GM19240 (cell line): Measurements from ENCODE around the gene SH3BGRL2.
"Not testable (repeated sequence)": the region's sequence is repeated elsewhere in the genome, so short reads cannot be mapped to it uniquely, and the experiment has no call there.

ENCODE experiments used
- DNase-seq: peaks from one replicate; pipeline ENCODE4 v3.0.0; 2011; ENCODE audit warnings: low spot score; ENCODE audit not compliant: insufficient read length

SH3BGRL2 gene

GRCh38 chr6:79648328-79648727 lies 17.2 kb downstream of the SH3BGRL2 start:
- DNase-seq = no peak

GRCh38 chr6:79649016-79649415 lies 17.9 kb downstream of the SH3BGRL2 start:
- no peak for DNase-seq

DNA sequence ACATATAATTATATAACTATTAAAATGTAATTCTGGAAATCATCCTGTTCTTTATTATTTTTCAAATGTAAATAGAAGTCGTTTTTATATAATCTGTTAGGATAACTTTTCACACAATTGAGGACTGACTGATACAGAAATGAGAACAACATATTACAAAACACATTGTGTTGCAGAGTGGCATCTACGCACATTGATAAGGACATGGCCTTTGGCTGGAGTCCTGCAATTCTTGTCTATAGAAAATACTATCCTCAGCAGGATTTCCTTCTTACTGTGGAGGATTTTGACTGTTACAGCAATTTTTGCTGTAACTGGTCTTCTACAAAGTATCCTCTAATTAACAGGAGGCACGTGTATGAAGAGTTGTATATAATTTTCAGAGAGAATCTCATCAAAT lies 19.8 kb downstream of the SH3BGRL2 start:
- DNase-seq = no peak

DNA sequence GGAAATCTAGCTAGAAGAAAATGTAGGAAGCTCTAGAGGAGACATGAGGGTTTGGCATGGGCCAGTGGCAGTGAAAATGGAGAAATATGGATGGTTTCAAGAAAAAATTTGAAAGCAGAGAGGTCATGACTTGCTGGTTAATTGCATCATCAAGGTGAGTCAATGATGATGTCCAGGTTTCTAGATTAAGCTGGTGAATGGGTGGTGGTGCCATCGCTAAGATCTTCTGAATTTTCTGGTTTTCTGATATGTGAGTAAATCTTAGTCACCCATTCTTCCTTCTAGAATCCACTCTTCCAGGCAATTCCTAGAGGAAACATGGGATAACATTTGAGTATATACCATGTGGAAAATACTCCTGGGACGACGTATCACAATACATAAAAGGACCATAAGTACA lies 25.0 kb downstream of the SH3BGRL2 start:
- no peak for DNase-seq

GRCh38 chr6:79657238-79657637 lies 26.1 kb downstream of the SH3BGRL2 start:
- DNase-seq = no peak

- not testable (repeated sequence) for DNase-seq
Measured at GRCh38 chr6:79663655-79664054, 32.5 kb downstream of the SH3BGRL2 start.

DNA sequence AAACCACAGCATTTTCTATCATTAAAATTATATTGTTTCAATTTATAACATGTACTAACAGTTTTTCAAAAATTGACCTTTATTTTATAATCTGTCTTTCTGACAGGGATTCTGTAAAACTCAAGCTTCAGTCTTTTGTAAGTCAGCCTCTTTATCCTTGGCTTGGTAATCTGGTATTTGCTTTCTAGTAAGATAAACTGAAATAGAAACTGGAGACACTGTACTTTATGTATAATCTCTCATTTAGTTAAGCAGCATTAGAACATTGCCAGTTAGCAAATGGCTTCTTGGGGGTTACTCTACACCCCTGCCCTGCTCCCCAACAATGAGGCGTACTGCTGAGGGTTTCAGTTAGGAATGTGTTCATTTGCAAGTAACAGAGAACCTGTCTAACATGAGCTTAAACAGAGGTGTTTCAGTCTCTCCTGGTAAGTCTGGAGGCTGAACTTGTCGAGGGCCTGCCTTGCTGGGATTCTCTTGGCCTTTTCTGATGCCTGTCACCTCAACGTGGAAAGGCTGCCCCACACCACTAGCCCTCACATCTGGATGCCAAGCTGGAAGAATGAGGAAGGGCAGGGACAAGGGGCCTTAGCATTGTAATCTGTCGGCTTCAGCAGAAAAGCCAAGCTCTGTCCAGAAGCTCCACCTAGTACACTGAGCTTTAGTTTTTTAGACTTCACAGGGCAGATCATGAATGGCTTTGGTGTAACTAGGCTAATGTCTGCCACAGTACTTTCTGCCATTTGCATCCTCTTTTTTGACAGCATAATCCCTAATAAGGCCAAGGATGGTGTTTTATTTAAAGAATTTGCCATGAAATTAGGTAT lies 34.8 kb downstream of the SH3BGRL2 start:
- no peak for DNase-seq

DNA sequence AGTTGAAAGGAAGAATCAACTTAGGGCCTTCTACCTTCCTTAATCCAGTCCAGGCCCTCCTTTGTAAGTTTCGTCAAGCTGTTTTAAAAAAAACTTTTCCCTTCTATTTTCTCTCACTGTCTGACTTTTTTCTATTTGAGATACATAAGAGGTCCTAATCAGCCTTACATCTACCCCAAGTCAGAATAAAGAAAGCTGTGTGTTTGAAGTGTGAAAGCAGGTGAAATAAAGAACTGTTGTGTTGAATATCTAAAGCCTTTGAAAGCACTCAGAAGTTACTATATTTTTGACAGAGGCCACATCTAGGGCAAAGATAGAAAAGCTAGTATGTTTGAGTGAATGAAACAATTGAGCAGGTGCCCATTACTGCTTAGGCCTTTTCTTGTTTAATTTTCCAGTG lies 35.5 kb downstream of the SH3BGRL2 start:
- no peak for DNase-seq

DNA sequence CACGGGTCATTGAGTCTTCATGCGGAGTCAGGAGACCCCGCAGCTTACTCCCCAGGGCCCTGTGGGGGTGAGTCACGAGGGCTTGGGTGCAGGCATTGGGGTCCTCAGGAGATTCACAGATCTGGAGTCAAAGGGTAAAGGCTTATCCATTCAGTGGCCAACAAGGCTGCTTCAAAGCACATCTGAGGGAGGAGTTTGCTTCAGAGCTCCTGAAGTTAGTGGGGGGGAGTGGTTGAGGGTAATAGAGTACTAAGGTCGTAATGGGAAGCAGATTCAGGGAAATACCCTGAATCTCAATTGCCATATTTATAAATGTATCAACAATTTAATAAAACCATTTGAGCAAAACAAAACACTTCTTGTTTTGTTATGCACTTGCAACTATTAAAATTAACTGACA lies 37.3 kb downstream of the SH3BGRL2 start:
- no peak for DNase-seq

DNA sequence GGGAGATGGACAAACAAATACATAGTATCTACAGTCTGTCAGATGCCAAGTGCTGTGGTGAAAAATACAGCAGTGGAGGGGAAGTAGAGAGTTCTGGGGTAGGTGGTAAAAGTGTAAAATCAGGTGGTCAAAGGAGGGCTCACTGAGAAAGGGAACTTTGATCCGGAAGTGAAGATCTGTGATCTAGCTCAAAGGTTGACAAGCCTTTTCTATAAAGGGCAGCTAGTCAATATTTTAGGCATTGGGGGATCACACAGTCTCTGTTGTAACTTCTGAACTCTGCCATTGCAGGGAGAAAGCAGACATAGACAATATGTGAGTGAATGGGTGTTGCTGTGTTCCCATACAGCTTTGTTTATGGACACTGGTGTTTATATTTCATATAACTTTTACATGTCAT lies 38.6 kb downstream of the SH3BGRL2 start:
- no peak for DNase-seq

GRCh38 chr6:79670789-79671188 lies 39.7 kb downstream of the SH3BGRL2 start:
- no peak for DNase-seq

DNA sequence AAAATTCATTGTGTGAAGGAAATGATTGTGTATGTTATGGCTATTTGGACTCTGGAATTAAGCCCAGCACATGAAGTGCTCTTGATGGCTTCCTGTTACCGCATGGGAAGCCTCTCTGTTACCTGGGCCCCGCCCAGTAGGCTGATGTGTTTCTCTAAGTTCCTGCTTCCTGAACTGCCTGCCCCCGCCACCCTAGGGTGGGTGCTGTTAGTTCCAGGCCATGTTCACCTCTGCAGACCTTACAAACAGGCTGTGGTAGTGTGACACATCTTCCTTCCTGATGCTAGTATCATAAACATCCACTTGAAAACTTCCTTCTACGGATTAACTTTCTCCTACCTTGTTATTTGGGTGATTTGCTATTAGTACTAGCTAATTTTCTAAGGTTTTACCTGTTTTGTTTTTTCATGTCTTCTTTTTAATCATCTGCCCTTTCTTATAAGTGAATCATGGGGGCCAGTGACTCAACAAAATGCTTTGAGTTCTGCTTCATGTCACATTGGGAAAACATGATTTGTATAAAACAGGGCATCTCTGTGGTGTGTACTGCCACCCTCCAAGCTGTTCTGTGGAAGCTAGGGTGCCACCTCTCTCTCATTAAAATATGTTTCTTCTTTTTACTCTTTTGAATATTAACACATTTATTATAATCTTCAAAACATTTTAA lies 40.6 kb downstream of the SH3BGRL2 start:
- no peak for DNase-seq

DNA sequence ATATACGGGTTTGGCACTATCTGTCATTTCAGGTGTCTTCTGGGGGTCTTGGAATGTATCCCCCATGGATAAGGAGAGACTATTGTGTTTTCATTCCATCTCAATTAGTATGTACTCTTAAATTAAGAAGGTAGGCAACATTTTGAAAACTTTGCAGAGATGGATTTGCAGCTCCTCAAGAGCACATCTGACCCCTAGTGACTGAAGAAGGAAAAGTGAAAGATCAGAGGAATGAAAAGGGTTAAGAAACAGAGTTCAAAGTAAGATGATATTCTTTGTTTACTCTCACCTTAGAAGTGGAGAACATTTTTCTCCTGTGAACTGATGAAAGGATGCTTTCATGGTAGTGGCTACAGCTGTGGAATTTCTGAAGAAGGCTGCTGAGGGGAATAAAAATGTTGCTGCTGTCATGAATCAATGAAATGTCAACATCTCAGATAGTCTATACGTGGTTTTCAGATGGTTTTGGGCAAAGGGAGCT lies 41.5 kb downstream of the SH3BGRL2 start:
- no peak for DNase-seq

DNA sequence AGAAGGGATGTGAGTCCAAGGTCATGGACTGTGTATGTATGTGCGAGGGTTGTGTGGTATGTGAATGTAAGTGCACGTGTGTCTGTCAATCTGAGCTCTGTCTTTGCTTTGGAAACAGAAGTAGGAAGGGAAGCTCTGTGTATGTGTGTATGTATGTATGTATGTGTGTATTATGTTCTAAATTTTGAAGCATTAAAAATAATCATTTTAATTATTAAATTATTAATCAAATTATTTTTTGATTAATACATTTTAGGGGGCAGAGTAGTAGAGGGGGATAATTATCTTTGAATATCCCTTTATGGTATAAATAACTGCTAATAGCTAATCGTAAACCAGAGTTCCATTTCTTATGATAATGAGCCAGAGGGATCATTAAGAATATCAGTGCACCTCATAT lies 42.8 kb downstream of the SH3BGRL2 start:
- no peak for DNase-seq

DNA sequence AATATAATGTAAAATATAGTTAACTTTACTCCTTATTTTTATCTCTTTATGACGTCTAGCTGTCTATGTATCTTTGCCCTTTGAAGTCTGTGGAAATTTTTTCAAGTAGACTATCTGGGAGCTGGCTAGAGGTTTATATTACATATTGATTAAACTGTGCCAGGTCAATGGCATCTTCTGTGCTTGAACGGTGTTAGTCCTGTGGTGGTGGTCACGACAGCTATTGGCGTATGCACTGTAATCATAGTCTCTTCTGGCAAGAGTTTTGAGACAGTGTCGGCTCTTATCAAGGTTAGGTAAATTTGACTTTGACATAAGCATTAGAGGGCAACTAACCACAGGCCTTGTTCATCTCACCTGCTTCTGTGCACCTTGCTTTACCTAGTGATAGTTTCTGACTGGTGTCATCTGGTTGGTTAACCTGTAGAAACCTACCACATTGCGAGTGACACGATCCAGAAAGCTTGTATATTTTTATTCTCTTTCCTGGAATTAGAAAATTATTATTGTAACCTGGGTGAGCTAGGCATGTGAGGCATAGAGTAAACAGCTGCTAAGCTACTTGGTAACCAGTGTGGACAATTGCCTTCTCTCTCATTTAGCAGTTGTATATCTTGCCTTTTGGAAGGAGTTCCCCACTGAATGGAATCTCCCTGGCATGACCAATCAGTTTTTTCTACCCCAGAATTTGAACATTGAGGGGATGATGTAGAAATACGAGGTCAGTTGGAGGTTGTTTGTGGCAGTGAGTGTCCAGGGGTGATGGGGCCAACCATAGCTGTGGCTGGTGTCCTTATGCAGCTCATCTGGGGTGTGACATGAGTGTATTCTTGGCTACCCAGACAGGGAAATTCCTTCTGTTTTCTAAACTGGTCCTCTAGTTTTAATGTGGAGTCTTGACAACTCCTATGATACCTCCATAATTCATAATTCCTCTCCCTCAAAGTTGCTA lies 45.9 kb downstream of the SH3BGRL2 start:
- DNase-seq = no peak

GRCh38 chr6:79682682-79683081 lies 51.6 kb downstream of the SH3BGRL2 start:
- not testable (repeated sequence) for DNase-seq

- no peak for DNase-seq
Measured at GRCh38 chr6:79684876-79685275, 53.7 kb downstream of the SH3BGRL2 start.

DNA sequence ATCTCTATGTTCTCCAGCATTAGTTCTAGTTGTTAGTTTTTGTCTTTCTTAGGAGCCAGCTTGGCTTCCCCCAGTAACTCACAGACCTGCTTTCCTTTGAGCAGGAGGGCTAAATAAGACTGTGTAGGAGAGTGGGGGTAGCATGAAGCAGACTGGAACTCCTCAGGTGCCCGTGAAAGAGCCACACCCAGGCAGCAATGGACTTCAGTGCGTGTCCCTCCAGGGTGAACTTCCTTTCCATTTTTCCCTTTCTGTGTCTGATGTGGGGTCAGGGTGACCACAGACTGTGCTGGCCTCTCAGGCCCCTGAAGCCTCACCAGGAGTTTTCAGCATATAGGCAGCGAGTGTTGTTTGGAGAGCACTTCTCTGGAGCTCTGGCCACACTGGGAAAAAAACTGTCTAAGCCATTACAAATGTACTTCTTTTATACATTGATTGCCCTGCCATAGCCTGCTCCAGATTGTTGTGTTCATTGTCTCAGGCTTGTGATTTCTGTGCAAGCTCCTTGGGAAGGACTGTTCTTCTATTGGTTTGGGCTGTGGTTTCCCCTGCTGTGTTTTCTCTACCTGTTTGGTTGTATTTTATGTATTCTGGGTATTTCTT lies 55.7 kb downstream of the SH3BGRL2 start:
- no peak for DNase-seq

DNA sequence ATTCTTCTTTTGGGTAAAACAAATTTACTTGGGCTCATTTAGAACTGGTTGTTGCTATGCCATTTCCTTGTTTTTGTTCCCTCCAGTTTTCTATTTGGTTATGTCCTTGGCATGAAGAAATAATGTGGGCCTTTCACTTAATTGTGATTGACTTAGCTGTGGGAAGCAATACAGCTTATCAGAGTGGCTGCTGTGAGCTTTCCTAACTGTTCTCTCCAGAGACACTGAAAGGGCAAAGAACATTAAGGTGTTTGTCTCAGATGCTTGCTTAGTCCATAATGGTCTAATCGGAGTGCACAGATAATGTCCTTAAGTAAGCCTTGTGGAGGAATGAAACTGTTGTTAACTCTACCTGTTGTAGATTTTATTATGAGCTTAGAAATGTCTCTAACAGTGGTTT lies 56.6 kb downstream of the SH3BGRL2 start:
- DNase-seq = no peak

DNA sequence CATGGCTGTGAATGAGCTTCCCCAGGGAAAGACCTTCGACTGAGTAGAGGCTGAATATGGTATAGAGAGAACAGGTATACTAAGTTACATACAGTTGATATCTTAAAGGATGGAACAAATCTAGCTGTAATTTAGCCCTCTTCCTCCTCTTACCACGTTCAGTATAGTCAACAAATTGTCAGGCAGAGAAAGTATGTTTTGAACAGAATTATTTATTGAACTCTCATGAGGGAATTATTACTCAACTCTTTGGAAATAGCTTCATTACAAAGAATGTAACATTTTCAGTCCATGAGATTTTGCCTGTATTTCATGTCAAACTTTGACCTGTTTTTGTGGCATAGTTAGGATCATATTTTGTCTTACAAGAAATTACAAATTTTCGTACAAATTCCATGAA lies 63.0 kb downstream of the SH3BGRL2 start:
- DNase-seq = no peak

DNA sequence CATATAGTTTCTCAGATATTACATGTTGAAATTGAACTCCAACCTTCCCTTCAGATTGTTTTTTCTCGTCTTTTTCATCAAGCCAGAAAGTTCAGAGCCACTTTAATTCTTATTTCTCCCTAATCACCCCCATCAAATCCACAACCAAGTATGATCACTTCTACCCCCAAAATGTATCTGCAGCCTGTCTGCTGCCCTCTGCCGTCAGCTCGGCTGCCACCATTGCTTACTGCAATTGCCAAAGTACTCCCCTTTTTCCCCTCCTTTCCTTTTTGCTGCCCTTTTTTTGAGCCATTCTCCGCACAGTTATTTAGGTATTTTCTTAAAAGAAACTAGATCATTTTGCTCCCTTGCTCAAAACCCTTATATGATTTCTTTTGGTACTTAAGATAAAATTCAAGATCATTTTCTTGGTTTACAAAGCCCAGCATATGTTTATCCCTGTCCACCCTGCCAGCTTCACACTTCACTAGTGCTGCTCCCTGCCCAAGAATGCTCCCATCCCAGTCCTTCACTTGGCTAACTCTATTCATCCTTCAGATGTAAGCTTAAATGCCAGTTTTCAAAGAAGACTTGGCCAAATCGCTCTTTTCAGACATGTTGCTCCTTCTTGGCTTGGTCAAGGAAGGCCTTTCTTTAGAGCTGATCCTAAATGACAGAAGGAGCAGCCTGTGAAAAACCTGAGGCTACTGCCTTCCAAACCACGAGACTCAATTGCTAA lies 63.7 kb downstream of the SH3BGRL2 start:
- DNase-seq = no peak
